GM19043 (cell line): ENCODE measurements around the gene CSRP1.
"Not testable (repeated sequence)": the region's sequence is repeated elsewhere in the genome, so short reads cannot be mapped to it uniquely, and the experiment has no call there.

Experiments used
- ATAC-seq: cut with Tn5 transposase; IDR thresholded peaks from one replicate; pipeline ENCODE4 v1.9.1; 2021; ENCODE audit warnings: low read depth; ENCODE audit not compliant: unreplicated experiment

CSRP1 gene

DNA sequence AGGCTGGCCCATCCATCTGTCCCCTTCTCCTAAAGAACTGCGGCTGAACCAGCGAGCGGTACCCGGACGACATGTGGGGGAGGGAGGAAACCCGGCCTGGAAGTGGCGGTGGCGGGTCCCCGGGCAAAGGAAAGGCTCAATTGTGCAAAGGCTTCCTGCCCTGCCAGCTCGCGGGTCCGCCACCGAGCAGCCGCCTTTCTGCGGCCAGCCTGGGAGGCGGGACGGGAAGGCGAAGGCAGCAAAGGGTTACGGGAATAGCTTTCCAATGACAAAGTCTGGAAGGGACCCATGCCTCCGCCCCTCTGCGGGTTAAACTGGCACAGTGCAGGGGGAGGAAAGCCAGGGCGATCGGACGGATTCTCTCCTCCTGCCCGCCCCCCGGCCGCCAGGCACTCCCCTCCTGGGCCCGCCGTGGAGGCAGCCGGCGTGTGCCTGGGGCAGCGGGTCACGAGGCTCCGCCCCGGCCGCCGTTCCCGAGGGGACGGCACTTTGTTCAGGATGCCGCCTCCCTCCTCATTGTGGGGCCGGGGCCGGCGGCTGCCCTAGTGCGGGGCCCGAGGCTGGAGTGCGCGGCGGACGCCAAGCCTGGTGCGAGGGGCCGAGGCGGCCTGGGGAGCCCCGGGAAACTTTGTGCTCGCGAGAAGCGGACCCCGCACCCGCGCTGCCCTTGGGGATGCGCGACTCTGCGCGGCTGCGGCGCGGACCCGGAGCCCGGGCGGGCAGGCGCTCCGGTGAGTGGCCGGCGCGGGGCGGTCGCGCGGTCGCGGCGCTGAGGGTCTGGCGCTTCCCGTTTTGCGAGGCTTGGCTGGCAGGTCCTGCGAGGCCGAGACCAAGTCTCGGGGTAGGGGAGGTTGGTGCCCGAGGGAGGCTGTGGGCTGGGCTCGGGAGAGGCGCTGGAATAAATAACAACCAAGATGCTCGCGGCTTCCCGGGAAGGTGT is 32.0 kb upstream of the CSRP1 start, which contains the start of gene NAV1:
Gene NAV1 (plus strand): TSS at position 516 of the 940 bp plus-strand sequence. CDS start 83,758 bp downstream, outside the sequence.
- ATAC-seq: no peak

DNA sequence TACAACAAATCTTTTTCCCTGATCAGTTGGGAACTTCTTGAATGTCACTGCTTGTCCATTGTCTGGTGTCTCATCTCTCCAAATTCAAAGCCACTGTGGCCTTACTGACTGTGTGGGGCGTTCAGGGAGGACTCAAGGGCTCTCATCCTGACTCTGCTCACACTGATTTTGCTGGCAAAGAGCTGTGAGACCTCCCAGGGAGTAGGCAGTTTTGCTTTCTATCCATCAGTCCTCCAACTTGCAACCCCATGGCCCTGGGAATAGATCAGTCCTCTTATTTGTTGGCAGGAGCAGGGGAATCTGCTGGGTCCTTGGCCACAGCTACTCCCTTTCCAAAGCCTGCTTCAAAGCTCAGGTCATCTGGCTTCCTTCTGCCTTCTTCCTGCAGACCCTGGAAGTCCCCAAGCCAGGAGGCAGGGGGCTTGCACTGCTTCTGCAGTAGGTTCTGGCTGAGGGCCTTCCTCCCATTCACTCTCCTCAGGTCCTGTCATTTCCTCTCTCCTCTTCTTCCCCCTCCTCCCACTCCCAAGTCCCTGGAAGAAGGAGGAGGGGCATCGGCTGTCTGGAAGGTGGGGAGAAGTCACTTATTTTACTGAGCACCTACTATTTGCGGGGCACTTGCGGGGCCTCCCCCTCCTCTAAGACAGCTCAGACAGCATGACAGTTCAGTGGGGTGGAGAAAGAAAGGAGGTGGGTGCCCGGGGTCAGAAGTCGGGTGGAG is 31.1 kb upstream of the CSRP1 start:
- no peak for ATAC-seq

DNA sequence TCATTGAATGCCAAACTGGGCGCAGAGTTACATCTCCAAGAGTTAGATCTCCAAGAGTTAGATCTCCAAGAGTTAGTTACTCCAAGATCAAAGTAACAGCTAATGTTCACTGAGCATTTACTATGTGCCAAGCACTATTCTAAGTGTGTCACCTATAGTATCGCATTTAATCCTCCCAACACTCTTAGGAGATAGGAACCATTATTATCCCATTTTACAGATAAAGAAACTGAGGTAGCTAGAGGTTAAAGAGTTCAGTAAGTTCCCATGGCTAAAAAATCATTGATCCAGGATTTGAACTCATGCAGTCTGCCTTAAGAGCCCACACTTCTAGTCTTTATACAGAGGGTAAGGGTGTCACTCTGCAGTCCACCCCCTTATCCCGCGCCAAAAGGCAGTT is 30.5 kb upstream of the CSRP1 start:
- no peak for ATAC-seq

DNA sequence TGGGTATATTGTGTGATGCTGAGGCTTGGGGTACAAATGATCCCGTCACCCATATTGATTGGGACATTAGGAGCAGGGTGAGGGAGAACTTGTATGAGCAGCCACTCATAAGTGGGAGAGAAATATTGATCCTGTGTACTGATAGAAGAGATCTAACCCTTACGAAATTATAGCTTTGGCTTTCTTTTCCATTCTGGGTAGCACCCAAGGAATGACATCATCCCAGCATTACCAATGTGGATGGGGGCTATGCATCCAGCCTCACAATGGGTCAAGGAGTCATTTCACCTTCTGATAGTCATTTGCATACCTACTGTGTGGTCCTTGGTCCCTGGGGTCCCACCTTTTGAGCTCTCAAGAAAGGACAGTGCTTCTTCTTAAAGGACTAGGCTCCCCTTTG is 30.1 kb upstream of the CSRP1 start:
- no peak for ATAC-seq

DNA sequence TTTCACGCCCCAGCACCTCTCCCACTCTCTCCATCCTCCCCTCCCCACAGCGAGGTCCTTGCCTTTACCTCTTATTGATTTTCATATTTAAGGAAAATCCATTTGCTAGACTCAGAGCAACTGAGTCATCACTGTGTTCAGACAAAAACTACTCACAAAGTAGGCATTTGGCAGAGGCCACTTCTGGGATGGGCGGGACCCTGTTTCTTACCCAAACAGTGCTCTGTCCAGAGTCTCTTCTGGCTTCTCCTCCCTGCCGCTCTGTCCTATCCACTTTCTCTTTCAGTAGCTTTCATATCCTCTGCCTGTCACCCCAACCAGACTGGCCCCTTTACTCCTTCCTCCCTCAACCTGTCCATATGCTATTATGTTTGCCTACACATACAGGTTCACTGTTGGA is 29.6 kb upstream of the CSRP1 start:
- ATAC-seq: no peak

DNA sequence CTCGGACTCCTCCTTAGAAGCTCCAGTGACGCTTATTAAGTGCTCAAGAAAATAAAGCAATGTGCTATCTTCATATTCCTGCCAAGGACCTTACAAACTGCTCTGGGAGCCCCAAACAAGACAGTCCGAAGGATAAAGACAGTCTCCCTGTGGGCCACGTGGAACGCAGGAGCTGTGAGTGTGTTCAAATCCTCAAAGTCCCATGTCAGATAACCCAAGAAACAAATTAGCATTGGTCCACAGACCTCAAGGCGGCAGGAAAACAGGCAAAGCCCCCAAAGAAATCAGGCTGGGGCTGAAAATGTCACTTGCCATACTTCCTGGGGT is 29.0 kb upstream of the CSRP1 start:
- no peak for ATAC-seq

DNA sequence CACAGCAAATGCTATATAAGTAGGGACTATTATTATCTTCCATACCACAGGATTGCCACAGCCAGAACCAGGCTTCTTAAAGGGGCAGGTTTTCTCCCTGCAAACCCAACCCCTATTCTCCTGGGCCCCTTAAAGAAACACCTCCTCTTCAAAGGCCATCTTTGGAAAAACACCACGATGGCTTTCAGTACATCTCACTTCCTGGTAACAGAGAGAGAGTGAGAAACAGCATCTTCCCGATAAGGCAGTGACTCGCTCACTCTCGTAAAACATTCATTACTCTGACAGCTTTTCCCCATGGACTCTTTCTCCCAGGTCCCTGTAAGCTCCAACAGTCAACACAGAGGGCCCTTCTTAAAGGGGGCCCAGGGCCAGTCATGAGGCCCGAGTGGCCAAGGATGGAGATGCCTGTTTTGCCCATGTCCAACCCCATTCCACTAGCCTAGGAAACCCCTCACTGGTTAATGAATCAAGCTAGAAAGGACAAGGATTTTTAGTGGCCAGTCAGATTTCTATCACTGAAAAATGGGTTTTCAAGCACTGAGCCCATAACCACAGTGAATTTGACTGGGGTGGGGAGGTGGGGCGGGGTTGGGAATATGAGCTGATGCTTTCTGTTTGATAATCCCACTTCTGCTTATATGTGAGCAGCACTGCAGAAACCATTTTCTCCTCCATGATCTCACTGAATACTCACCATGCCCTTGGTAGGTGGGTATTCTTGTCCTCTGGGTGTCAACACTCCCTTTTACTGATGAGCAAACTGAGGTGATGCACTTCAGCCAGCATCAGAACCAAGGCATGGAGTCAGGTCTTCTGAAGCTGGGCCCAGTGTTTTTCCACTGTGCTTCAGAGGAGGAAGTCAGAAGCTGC is 28.4 kb upstream of the CSRP1 start:
- ATAC-seq: no peak

DNA sequence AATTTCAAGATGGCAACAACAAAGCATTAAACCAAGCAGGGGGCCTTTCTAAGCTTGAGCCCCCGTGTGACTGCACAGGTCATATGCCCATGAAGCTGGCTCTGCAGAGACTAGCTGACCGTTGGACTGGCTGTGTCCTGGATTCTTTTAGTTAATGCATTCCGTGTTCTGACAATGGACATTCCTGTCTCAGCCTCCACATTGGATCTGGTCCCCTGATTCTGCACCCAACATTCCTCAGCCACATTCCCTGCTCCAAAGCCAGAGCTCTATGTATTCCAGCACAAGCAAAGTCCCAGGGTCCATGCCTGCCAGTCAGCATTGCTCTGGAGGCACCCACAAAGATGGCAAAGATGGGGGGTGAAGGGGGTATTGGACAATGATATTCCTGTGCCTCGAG is 26.9 kb upstream of the CSRP1 start:
- ATAC-seq: no peak

DNA sequence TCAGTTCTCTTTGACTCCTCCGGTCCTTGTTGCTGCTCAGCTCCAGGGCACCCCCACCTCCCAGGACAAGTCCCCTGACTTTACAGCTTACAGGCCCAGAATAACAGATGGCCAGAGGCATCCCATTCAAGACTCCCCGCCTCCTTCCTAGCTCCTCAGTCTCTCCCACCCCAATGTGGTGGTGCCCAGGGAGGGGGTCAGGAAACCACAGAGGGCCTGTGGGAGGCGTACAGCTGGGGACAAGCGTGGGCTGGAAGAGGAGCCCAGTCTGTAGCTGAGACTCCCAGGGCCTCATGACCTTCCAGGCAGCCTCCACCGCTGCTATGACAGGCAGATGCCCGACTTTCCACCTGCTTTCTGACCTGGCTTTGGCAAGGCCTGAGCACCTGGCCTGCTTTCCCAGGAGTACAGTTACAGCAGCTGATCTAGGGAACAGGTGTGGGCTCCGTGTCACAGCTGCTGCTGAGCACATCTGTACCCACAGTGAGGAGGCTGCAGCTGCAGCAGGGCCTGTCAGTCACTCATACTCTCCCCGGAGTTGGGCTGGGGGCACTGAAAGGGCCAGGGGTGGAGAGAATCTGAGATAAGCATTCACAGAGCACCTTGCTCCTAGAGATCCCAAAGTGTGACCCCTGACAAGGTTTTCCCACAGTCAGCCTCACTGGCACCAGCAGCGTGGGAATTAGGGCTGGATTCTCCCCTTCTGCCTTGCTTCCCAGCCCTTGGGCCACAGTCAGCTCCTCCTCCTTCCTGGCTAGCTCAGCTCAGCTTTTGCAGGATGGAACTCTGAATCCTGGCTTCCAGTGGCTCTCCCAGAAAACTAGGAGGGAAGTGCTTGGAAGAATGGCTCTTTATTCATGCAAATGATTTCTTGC is 24.9 kb upstream of the CSRP1 start:
- no peak for ATAC-seq

DNA sequence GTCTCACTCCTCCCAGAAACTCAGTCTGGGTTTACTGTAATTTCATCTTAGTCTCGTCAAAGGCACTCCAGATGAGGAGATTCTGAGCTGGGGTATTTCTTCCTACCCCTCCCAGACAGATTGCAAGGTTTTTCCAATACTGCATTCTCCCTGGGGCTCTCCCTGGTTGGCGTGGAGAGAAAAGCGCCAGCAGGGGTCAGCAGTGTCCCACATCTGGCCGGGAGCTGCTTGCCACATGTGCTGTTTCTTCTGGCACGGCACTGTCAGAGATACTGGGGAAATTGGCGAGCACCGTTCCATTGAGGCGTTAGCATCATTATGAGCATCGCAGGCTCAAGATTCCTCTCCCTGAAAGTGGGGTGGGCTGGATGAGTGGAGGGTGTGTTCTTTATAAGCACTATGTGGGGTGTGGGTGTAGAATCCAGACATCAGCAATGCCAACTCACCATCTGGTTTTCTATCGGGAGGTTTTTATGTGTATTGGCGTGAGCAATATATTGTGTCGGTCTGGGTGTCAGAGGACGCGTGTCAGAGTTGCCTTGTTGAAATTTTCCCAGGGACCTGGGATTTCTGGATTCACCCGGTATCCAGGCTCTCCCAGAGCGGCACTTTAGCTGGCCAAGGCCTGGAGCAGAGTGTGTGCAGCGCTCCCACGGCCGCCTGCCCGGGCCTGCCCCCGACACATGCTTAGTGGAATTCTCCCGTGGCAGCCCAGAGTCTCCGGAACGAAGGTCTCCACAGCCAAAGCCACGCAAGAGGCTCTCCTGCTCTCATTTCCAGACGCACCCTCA is 24.0 kb upstream of the CSRP1 start:
- ATAC-seq: no peak

DNA sequence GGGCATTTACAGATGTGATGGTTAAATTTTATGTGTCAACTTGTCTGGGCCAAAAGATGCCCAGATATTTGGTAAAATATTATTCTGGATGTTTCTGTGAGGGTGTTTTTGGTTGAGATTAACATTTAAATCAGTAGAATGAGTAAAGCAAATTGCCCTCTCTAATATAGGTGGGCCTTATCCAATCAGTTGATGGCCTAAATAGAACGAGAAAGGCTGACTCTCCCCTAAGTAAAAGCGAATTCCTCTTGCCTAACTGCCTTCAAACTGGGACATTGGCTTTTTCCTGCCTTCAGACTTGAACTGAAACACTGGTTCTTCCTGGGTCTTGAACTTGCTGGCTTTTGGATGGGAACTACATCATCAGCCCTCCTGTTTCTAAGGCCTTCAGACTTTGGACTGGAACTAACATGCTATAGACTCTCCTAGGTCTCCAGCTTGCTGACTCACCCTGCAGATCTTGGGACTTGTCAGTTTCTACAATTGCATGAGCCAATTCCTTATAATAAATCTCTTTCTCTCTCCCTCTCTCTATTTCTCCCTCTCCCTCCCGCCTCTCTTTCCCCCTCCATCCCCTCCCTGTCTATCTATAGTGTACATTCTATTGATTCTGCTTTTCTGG is 21.8 kb upstream of the CSRP1 start:
- ATAC-seq: no peak

DNA sequence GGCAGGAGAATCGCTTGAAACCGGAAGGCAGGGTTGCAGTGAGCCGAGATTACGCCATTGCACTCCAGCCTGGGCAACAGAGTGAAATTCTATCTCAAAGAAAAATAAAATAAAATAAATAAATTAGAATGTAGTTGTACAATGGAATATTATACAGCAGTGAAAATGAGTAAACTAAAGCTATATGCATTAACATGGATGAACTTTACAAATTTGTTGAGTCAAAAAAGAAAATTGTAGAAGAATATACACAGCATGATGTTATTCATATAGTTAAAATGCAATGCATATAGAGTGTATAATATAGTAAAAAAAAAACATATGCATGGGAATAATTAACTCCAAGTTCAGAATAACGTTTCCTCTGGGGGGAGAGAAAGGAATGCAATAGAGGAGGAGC is 21.0 kb upstream of the CSRP1 start:
- no peak for ATAC-seq

DNA sequence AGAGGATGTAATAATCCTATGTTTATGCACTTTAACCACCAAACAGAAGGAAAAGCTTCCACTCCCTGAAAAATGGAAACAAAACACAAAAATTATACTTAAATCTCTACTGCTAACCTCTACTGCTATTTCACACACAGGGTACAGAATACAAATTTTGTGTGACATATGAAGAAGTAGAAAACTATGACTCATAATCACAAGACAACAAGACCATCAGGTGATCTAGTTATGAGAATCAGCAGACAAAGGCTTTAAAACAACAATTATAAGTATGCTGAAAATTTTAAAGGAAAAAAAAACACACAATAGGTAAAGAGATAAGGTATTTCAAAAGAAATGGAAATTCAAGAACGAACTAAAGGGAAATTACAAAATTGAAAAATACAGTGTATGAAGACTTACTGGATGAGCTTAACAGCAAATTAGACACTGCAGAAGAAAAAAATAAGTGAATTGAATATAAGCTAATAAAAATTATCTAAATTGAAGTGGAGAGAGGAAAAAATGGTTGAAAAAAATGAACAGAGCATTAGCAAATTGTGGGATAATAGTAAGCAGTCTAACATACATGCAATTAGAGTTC is 18.4 kb upstream of the CSRP1 start:
- no peak for ATAC-seq

DNA sequence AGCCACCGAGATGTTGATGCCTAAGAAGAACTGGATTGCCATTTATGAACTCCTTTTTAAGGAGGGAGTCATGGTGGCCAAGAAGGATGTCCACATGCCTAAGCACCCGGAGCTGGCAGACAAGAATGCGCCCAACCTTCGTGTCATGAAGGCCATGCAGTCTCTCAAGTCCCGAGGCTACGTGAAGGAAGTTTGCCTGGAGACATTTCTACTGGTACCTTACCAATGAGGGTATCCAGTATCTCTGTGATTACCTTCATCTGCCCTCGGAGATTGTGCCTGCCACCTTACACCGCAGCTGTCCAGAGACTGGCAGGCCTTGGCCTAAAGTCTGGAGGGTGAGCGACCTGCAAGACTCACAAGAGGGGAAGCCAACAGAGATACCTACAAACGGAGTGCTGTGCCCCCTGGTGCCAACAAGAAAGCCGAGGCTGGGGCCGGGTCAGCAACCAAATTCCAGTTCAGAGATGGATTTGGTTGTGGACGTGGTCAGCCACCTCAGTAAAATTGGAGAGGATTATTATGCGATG is 13.2 kb upstream of the CSRP1 start:
- not testable (repeated sequence) for ATAC-seq

DNA sequence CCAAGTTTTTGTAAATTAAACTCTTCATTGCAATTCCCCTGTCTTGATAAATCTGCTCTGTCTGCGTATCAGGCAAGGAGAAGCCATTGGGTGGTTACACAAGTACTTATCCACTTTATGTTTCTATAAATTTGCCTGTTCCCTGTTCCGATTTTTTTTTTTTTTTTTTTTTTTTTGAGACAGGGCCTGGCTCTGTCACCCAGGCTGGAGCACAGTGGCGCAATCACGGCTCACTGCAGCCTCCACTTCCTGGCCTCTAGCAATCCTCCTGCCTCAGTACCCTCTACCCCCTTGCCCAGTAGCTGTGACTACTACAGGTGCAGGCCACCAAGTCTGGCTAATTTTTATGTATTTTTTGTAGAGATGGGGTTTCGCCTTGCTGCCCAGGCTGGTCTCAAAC is 11.1 kb upstream of the CSRP1 start:
- no peak for ATAC-seq

DNA sequence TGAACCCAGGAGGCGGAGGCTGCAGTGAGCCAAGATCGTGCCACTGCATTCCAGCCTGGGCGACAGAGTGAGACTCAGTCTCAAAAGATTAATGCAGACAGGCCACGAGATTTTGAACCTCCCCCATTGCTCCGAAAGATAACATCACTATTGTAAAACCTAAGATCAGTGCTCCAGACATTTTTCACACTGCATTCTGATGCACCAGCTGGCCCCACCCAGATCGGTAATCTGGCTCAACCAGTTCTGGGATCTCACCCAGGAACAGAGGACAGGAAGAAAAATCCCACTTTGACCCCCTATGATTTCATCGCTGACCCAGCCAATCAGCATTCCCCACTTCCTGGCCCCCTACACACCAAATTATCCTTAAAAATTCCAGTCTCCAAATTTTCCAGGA is 10.7 kb upstream of the CSRP1 start:
- no peak for ATAC-seq

DNA sequence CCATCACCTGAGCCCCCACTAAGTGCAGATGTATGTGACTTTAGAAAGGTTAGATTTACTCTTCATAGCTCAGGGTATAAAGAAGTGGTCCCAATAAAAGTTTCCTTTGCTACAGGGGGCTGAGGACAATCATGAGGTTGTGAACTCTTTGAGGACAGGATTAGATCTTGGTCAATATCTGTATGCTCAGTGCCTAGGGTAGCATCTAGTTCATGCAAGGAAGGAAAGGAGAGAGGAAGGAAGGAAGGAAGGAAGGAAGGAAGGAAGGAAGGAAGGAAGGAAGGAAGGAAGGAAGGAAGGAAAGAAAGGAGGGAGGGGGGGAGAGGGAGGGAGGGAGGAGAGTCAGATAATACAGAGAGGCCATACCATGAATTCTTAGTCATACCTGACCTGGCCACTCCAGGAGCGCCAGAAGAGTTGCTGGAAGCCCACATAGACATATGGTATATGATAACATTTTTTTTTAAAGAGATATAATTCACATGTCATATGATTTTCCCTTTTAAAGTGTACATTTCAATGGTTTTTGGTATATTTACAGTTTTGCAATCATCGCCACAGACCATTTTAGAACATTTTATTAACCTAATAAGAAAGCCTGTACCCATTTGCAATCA is 9.7 kb upstream of the CSRP1 start:
- ATAC-seq: no peak

DNA sequence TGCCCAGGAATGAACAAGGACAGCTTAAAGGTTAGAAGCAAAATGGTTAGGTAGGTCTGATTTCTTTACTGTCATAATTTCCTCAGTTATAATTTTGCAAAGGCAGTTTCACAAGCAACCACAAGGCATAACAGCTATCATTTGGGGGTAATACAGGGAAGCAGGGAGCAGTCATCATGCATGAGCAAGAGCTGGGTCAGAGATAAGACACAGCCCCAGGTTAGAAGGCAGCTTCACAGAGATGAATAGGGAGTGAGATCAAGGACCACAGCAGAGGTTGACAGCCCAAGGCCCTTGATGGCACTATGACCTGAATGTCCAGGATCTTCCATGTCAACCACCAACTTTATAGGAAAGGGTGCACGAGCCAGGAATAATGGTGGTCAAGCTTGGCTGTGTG is 9.0 kb upstream of the CSRP1 start:
- ATAC-seq: no peak
